Sigmoid colon (tissue), 4 donors: ENCODE data around the gene C6orf89.

Experiments
- EP300 ChIP-seq, 4 donors: sonication (generic); formaldehyde crosslinking; IDR thresholded peaks; one replicate each; pipeline ENCODE4 v1.6.1; 2017; ENCODE audit warnings: antibody characterized with exemption in 4 of 4
- POLR2A ChIP-seq, 2 donors: fragments of 450-650 bp; IDR thresholded peaks; one replicate each; pipeline ENCODE4 v1.6.1; 2016; ENCODE audit warnings: antibody characterized with exemption in 2 of 2, mild to moderate bottlenecking in 2 of 2, moderate library complexity in 2 of 2
- POLR2AphosphoS5 ChIP-seq, 4 donors: sonication (generic); formaldehyde crosslinking; IDR thresholded peaks; one replicate each; pipeline ENCODE4 v1.6.1; 2017; ENCODE audit warnings: antibody characterized with exemption in 4 of 4
- TF ChIP-seq, protein P1 (sequence below), 4 experiments: fragments of 450-650 bp in 3 of 4; fragments of 200-600 bp in 1 of 4; IDR thresholded peaks; one replicate each; pipeline ENCODE4 v1.5.1; 2016 to 2019; ENCODE audit warnings: antibody characterized with exemption in 4 of 4, mild to moderate bottlenecking in 3 of 4, moderate library complexity in 2 of 4

DNA sequence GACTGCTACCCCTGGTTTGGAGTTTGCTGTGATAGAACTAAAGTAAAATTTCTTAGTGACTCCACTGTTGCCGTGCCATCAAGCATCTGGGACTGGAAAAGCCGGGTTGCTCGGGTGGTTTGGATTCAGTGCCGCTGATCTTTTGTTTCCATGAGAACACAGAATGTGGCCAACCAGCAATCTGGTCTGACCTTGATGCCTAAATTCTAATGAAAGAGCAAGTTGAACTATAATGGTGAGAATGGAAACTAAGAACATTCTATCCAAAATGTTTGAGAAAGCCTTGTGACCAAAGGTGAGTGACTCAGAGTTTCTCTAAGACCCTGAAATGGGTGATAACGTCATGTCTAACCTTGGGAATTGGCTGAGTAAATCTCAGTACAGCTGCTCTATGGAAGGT is 58.9 kb downstream of the C6orf89 start:
- TF ChIP-seq, protein P1, sequence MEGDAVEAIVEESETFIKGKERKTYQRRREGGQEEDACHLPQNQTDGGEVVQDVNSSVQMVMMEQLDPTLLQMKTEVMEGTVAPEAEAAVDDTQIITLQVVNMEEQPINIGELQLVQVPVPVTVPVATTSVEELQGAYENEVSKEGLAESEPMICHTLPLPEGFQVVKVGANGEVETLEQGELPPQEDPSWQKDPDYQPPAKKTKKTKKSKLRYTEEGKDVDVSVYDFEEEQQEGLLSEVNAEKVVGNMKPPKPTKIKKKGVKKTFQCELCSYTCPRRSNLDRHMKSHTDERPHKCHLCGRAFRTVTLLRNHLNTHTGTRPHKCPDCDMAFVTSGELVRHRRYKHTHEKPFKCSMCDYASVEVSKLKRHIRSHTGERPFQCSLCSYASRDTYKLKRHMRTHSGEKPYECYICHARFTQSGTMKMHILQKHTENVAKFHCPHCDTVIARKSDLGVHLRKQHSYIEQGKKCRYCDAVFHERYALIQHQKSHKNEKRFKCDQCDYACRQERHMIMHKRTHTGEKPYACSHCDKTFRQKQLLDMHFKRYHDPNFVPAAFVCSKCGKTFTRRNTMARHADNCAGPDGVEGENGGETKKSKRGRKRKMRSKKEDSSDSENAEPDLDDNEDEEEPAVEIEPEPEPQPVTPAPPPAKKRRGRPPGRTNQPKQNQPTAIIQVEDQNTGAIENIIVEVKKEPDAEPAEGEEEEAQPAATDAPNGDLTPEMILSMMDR (IDR thresholded peaks at IDR 0.05) = no peak
- TF ChIP-seq EP300 (IDR thresholded peaks at IDR 0.05) = no peak
- TF ChIP-seq POLR2AphosphoS5 (IDR thresholded peaks at IDR 0.05) = no peak
- TF ChIP-seq POLR2A (IDR thresholded peaks at IDR 0.05) = no peak
